Esophagus muscularis mucosa (tissue), 4 donors: Measurements from ENCODE around the gene ANO6. TPM values are rescaled to one million over a fixed set of nuclear protein-coding genes. Genes with fewer than 3 reads are reported as not detected.
A peak's percentile ranks its signal among the peaks of the same experiment; 100 is the strongest.

Experiments
- DNase-seq: peaks from one replicate; pipeline ENCODE4 v3.0.0-alpha.2; 2017; ENCODE audit errors: extremely low spot score
- H3K27ac ChIP-seq, 4 donors: fragments of 200-600 bp; sonication (generic); replicated peaks in 1 of 4; 1 replicate in 3 of 4; 2 replicates in 1 of 4; pipeline ENCODE4 v1.5.1; 2016 to 2019; ENCODE audit warnings: mild to moderate bottlenecking in 1 of 4
- H3K27me3 ChIP-seq, 4 donors: fragments of 200-600 bp; sonication (generic); one replicate each; pipeline versions ENCODE4 v1.5.1 to v1.6.0; 2016 to 2019
- H3K36me3 ChIP-seq, 4 donors: fragments of 200-600 bp; sonication (generic); one replicate each; pipeline ENCODE4 v1.5.1; 2016 to 2019
- H3K4me1 ChIP-seq, 4 donors: fragments of 200-600 bp; sonication (generic); one replicate each; pipeline ENCODE4 v1.5.1; 2016 to 2019
- H3K4me3 ChIP-seq, 4 donors: fragments of 200-600 bp; sonication (generic); 1 replicate in 2 of 4; 2 replicates in 2 of 4; pipeline ENCODE4 v1.5.1; 2016 to 2019; ENCODE audit warnings: mild to moderate bottlenecking in 4 of 4, moderate library complexity in 1 of 4
- H3K9me3 ChIP-seq, 4 donors: fragments of 200-600 bp; sonication (generic); 1 replicate in 3 of 4; 2 replicates in 1 of 4; pipeline ENCODE4 v1.5.1; 2016 to 2019
- CTCF ChIP-seq, 3 experiments: fragments of 200-600 bp in 2 of 3; fragments of 450-650 bp in 1 of 3; sonication (generic) in 2 of 3; IDR thresholded peaks; one replicate each; pipeline ENCODE4 v1.5.1; 2017 to 2019; ENCODE audit warnings: antibody characterized with exemption in 3 of 3, mild to moderate bottlenecking in 2 of 3, moderate library complexity in 1 of 3
- EP300 ChIP-seq: sonication (generic); formaldehyde crosslinking; IDR thresholded peaks from one replicate; pipeline ENCODE4 v1.6.1; 2017; ENCODE audit warnings: antibody characterized with exemption
- POLR2A ChIP-seq: fragments of 450-650 bp; IDR thresholded peaks from one replicate; pipeline ENCODE4 v1.6.1; 2017; ENCODE audit warnings: antibody characterized with exemption, moderate library complexity, mild to moderate bottlenecking, low read depth
- POLR2AphosphoS5 ChIP-seq, 2 donors: sonication (generic); formaldehyde crosslinking; IDR thresholded peaks; one replicate each; pipeline ENCODE4 v1.6.1; 2017; ENCODE audit warnings: antibody characterized with exemption in 2 of 2
- WGBS: methylation state at CpG from one replicate; pipeline ENCODE4 v1.1.5; 2018; 5-methylcytosine and 5-hydroxymethylcytosine counted together
- intact Hi-C: fragments of 100-400 bp; cut with DNase I; formaldehyde crosslinking; loops from one replicate; pipeline ENCODE4 v1.15.1; 2023
- total RNA-seq, 4 donors: library from RNA; depleted of rRNA; stranded (reverse); fragments of >200 nt; gene quantifications; one replicate each; pipeline versions ENCODE4 v1.1.0 to v1.2.1, GENCODE V29; 2016

ANO6 gene
- total RNA-seq, 4 donors from 2014 or later: 141 to 208 (median 166) TPM

GRCh38 chr12:45214071-45214470, 1.8 kb upstream of the ANO6 start:
- Histone ChIP-seq H3K27me3 (no peaks in the 10 kb centered on the region), H3K9me3 (no peaks in the 10 kb centered on the region), H3K36me3 (no peaks in the 10 kb centered on the region), H3K27ac (no peak overlapping the region), H3K4me1 (peaks cover 11 to 12% (median 12%) of the 10 kb centered on the region in 4 donors), H3K4me3 (no peak overlapping the region)
- intact Hi-C loops: loop anchor here (2.0 to 10.0 kb wide), 3 partner anchors 141 to 511 kb away; partner anchors contain the start of gene ARID2
- DNase-seq: no peak
- TF ChIP-seq POLR2AphosphoS5 (IDR thresholded peaks at IDR 0.05) (no peak), POLR2A (no peak), EP300 (no peak), CTCF (IDR thresholded peaks at IDR 0.05) (no peak)

- Histone ChIP-seq H3K27me3 (no peaks in the 10 kb centered on the region), H3K4me1 (peaks cover 18 to 20% (median 20%) of the 10 kb centered on the region in 4 donors), H3K4me3 (peak overlapping the region; percentile 83 to 90 (median 86)), H3K36me3 (no peaks in the 10 kb centered on the region), H3K9me3 (no peaks in the 10 kb centered on the region), H3K27ac (peak overlapping the region; percentile 96 to 98 (median 96))
- TF ChIP-seq EP300 (no peak), CTCF (IDR thresholded peaks at IDR 0.05) (peak in 1 of 3 experiments; percentile 47)
- WGBS: 9% methylated on average over 11 of the region's 11 CpGs
- no peak for DNase-seq
- intact Hi-C loops: loop anchor here (2.0 to 10.0 kb wide), 4 partner anchors 47 to 510 kb away; partner anchors contain the start of gene ARID2
Observed at GRCh38 chr12:45214749-45215418, 1.0 kb upstream of the ANO6 start.

DNA sequence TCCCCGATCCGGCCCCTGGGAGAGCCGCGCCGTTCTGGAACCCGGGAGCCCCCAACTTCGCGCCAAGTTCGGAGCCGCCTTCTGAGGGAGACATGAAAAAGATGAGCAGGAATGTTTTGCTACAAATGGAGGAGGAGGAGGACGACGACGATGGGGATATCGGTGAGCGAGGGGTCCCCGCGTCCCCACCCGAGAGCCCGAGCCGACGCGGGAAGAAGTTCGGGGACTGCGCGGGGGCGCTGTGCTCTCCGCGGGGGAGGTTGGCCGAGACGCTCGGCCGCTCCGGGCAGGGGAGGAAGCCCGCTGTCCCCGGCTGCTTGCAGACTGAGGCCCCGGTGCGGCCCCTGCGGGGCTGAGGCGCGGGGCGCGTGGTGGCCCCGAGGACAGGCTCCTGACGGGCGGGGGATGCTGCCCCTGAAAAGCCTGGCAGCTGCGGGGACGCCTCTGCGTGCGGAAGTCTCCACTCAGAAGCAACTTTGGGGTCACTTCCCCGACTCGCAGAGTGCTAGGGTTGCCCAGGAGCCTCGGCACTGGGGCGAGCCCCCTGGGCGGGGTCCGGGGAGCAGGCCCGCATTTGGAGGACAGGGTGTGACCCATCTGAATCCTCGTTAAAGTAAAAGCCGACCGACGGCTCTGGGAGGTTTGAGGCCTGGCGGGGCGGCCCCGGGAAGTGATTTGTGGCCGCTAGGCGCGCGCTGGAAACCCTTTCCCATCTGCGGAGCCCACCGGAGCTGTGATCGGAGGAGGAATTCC, 511 bp downstream of the ANO6 start:
- Histone ChIP-seq H3K27me3 (no peaks in the 10 kb centered on the region), H3K36me3 (no peaks in the 10 kb centered on the region), H3K4me3 (peak overlapping the region; percentile 83 to 90 (median 86)), H3K9me3 (no peaks in the 10 kb centered on the region), H3K4me1 (peaks cover 27 to 36% (median 35%) of the 10 kb centered on the region in 4 donors), H3K27ac (peak overlapping the region; percentile 96 to 98 (median 96))
- 0% methylated on average over 28 of the region's 70 CpGs for WGBS
- DNase-seq: peak; percentile 94
- intact Hi-C loops: loop anchor here (5.0 to 10.0 kb wide), 3 partner anchors 46 to 508 kb away; partner anchors contain the start of gene ARID2
- TF ChIP-seq CTCF (IDR thresholded peaks at IDR 0.05) (peak; percentile 14 to 56 (median 30)), POLR2AphosphoS5 (IDR thresholded peaks at IDR 0.05) (peak in 1 of 2 donors; percentile 16), POLR2A (no peak)

DNA sequence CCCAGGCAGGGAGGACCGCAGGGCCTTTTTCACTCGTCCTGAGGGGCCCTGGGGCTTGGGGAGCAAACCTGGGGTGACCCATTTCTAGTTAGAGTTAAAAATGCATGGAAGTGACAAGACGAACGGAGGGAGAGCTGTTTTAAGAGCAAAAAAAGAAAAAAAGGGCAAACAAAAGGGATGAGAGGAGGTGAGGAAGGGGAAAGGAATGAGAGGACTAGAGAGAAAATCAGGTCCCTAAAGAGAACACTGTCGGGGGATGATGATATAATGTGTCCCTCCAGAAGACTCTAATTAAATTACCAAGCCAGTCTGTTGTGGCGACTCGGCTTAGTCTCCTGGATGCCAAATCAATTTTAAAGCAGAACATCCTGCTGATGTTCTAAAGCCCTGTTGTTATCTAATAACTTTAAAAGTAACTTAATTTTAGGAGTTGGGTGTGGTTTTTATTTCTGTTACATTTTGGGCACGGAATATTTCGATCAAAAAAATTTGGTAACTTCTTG, 1.1 kb downstream of the ANO6 start:
- no peaks in the 10 kb centered on the region for H3K36me3 ChIP-seq
- H3K9me3 ChIP-seq: no peaks in the 10 kb centered on the region
- peak overlapping the region; percentile 96 to 98 (median 96) for H3K27ac ChIP-seq
- no peak for DNase-seq
- intact Hi-C loops: loop anchor here (5.0 to 10.0 kb wide), 3 partner anchors 45 to 508 kb away; partner anchors contain the start of gene ARID2
- peaks cover 27 to 42% (median 40%) of the 10 kb centered on the region in 4 donors for H3K4me1 ChIP-seq
- peak overlapping the region; percentile 83 to 90 (median 86) for H3K4me3 ChIP-seq
- 4% methylated on average over 9 of the region's 9 CpGs for WGBS
- H3K27me3 ChIP-seq: no peaks in the 10 kb centered on the region
- TF ChIP-seq POLR2A (no peak), CTCF (IDR thresholded peaks at IDR 0.05) (no peak), POLR2AphosphoS5 (IDR thresholded peaks at IDR 0.05) (no peak), EP300 (no peak)
